Lower leg skin (tissue), 4 donors: ENCODE measurements around the gene TMEM169. TPM values are rescaled to one million over a fixed set of nuclear protein-coding genes. Genes with fewer than 3 reads are reported as not detected.

Experiments used
- DNase-seq, 2 donors: peaks; one replicate each; pipeline ENCODE4 v3.0.0-alpha.2; 2019; ENCODE audit warnings: low spot score in 2 of 2
- H3K4me3 ChIP-seq: fragments of 200-600 bp; sonication (generic); 2 replicates; pipeline ENCODE4 v1.5.1; 2017; ENCODE audit warnings: mild to moderate bottlenecking, low read depth; ENCODE audit not compliant: poor library complexity, severe bottlenecking
- POLR2A ChIP-seq, 2 donors: fragments of 450-650 bp; IDR thresholded peaks; one replicate each; pipeline ENCODE4 v1.6.1; 2016 to 2017; ENCODE audit warnings: antibody characterized with exemption in 2 of 2, mild to moderate bottlenecking in 1 of 2, moderate library complexity in 1 of 2
- WGBS, 2 donors: methylation state at CpG; one replicate each; pipeline ENCODE4 v1.1.5; 2018; 5-methylcytosine and 5-hydroxymethylcytosine counted together
- intact Hi-C: fragments of 100-400 bp; cut with DNase I; formaldehyde crosslinking; loops from one replicate; pipeline ENCODE4 v1.15.0; 2023; ENCODE audit warnings: low total_unique reads
- total RNA-seq, 4 donors: library from RNA; depleted of rRNA; stranded (reverse); fragments of >200 nt; gene quantifications; one replicate each; pipeline ENCODE4 v1.1.0, GENCODE V29; 2016
- TF ChIP-seq, protein P1 (sequence below), 3 donors: fragments of 450-650 bp; IDR thresholded peaks; one replicate each; pipeline ENCODE4 v1.5.1; 2016; ENCODE audit warnings: antibody characterized with exemption in 3 of 3, mild to moderate bottlenecking in 3 of 3, moderate library complexity in 2 of 3

TMEM169 gene
- total RNA-seq, 4 donors from 2014 or later, result 0.04 to 0.88 (median 0.36) TPM

DNA sequence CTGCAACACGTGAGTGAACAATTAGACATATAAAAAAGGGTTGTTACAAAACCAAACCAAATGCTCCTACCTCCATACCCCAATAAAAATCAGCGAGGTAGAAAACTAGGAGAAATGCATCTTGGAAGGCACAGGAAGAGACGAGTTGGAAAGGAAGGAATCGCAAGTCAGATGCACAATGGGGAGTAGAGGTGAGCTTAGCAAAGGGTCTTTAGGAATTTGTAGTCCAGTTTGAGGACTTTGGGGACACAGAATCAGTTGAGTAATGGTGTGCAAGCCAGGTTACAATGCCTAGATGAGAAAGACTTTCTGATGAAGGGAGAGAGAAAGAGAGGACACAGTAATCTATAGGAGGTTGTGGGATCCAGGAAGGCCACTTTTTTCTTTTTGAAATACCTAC lies 63.1 kb downstream of the TMEM169 start:
- H3K4me3 ChIP-seq, result no peak overlapping the region
- 93 to 97% methylated on average over 4 of the region's 4 CpGs for WGBS, 2 donors
- intact Hi-C loops, result no loop called here
- no peak for TF ChIP-seq POLR2A (IDR thresholded peaks at IDR 0.05)
- TF ChIP-seq, protein P1, sequence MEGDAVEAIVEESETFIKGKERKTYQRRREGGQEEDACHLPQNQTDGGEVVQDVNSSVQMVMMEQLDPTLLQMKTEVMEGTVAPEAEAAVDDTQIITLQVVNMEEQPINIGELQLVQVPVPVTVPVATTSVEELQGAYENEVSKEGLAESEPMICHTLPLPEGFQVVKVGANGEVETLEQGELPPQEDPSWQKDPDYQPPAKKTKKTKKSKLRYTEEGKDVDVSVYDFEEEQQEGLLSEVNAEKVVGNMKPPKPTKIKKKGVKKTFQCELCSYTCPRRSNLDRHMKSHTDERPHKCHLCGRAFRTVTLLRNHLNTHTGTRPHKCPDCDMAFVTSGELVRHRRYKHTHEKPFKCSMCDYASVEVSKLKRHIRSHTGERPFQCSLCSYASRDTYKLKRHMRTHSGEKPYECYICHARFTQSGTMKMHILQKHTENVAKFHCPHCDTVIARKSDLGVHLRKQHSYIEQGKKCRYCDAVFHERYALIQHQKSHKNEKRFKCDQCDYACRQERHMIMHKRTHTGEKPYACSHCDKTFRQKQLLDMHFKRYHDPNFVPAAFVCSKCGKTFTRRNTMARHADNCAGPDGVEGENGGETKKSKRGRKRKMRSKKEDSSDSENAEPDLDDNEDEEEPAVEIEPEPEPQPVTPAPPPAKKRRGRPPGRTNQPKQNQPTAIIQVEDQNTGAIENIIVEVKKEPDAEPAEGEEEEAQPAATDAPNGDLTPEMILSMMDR (IDR thresholded peaks at IDR 0.05), result no peak
- DNase-seq, result no peak

DNA sequence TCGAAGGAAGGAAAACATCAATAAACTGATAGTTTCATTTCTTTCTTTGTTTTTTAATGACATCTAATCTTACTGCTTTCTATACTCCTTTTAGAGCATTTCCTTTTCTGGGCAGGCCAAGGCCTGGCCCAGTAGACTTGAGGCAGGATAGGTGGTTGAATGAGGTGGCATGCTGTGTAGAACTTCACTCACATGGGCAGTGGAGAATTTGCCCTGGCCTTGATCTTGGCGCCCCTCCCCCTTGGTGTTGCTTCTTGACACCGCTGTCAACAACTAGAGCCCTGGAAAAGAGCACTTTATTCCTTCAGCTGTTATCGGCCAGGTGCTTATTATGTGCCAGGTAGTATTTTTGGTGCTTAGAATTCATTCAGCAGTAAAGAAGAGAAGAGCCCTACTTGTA lies 64.9 kb downstream of the TMEM169 start:
- TF ChIP-seq, protein P1 (IDR thresholded peaks at IDR 0.05), result no peak
- no peak for TF ChIP-seq POLR2A (IDR thresholded peaks at IDR 0.05)

DNA sequence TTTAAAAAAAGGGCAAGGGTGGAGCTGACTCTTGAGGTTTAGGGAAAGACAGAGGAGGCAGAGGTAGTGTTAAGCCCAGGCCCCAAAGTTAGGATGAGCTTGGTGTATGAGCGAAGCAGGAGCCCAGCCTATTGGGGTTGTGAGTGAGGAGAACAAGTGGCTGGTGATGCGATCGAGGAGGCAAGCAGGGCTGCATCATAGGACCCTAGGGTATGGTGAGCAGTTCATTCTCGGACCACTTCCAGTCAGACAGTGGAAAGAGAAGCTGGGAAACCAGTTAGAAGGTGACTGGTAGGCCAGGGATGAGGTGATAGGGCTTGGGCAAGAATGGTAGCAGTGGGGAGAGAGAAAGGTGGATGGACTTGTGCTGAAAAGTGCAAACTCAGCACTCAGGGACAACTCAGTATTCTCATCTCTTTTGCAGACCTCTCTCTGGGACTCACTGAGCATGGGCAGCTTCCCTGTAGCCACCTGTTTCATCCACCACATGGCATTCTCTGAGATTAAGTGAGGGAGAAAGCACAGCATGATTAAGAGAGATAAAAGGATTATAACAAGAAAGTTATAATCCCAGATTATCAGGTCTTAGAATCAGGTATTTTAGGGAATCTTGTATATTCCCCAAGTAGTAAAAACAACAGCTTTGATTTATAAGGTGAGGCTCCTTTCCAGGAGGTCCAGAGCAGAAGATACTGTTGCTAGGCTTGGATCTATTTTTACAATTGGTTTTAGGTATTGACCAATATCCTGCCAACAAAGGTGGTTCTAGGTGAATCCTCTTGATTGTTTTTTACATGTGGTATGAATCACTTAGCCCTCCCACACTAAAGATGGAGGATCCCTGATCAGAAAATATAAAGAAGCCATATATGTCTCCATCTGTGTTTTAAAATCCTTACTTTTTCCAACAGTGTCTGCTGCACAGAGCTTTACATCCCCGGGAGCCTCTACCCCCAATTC lies 65.7 kb downstream of the TMEM169 start:
- 93 to 94% methylated on average over 5 of the region's 5 CpGs for WGBS, 2 donors
- no peak for DNase-seq
- no peak for TF ChIP-seq POLR2A (IDR thresholded peaks at IDR 0.05)
- TF ChIP-seq, protein P1 (IDR thresholded peaks at IDR 0.05), result no peak
- intact Hi-C loops, result no loop called here
- H3K4me3 ChIP-seq, result no peak overlapping the region

More for the DNA sequence above, 64.9 kb downstream of the TMEM169 start:
- 73 to 85% methylated on average over 4 of the region's 4 CpGs for WGBS, 2 donors
- intact Hi-C loops, result no loop called here
- no peak for DNase-seq
- no peak overlapping the region for H3K4me3 ChIP-seq

DNA sequence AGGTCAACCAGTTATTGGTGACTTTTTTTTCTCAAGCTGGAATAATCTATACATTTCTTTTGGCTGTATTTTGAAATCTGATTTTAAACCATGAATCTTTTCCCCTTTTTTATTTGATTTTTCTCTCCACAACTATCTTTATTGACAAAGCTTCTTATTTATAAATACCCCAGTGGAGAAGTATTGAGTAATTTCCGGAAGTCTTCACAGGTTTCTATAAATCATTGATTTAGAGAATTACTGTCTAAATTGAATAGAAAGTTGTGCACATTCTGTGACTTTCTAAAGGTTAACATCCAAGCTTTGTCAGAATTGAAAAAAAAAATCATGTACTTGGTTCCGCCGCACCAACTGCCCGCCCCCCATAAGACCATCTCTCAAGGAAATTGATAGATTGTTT lies 67.3 kb downstream of the TMEM169 start:
- no peak for DNase-seq
- no peak overlapping the region for H3K4me3 ChIP-seq
- intact Hi-C loops, result no loop called here
- TF ChIP-seq, protein P1 (IDR thresholded peaks at IDR 0.05), result no peak
- no peak for TF ChIP-seq POLR2A (IDR thresholded peaks at IDR 0.05)
- WGBS, 2 donors, result 96 to 97% methylated on average over 4 of the region's 4 CpGs

DNA sequence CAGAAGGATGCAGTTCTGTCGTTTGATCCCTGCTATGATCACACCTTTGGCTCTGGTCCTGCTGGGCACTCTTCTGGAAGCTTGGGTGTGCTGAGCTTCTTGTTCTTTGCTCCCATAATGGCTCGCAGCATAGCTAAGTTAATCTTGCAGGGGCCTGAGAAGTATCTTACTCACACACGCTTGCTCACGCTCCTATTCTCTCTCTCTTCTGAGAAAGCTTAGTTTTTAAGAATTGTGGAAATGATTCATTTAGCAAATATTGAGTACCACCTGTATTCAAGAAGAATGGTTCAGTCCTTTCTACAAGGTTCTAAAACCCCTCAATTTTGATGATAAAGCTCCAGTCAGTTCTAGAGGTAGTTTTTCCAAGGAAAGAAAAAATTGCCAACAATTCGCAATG lies 68.0 kb downstream of the TMEM169 start:
- intact Hi-C loops, result no loop called here
- no peak overlapping the region for H3K4me3 ChIP-seq
- DNase-seq, result no peak
- 80 to 83% methylated on average over 5 of the region's 5 CpGs for WGBS, 2 donors
- TF ChIP-seq, protein P1 (IDR thresholded peaks at IDR 0.05), result no peak
- no peak for TF ChIP-seq POLR2A (IDR thresholded peaks at IDR 0.05)
